Activated B cell treated with CpG ODN at 0.5 μM for 24 hours (primary cell): ENCODE measurements around the gene ZNF157. TPM values are rescaled to one million over a fixed set of nuclear protein-coding genes. Genes with fewer than 3 reads are reported as not detected.

ENCODE experiments used
- ATAC-seq: fragments of 200-7000 bp; cut with Tn5 transposase; one replicate; pipeline ENCODE4 v1.10.0; 2021; ENCODE audit warnings: low read depth, mild to moderate bottlenecking, moderate library complexity
- CTCF ChIA-PET: fragments of 350-600 bp; sonication (Branson Sonifier 250); formaldehyde crosslinking; loops from one replicate; lab custom pipeline; 2021; ENCODE audit warnings: antibody characterized with exemption; lab: Charles Lee
- POLR2A ChIA-PET: fragments of 350-600 bp; sonication (Branson Sonifier 250); formaldehyde crosslinking; loops from one replicate; lab custom pipeline; 2021; ENCODE audit warnings: antibody characterized with exemption; lab: Charles Lee
- DNase-seq: peaks from one replicate; pipeline ENCODE4 v3.0.0; 2022
- H3K27ac Mint-ChIP-seq: one replicate; pipeline ENCODE4 v1.8.0; 2020; ENCODE audit warnings: mixed read lengths
- H3K27me3 Mint-ChIP-seq: one replicate; pipeline ENCODE4 v1.8.0; 2021; ENCODE audit warnings: mixed read lengths
- H3K36me3 Mint-ChIP-seq: one replicate; pipeline ENCODE4 v1.8.0; 2021; ENCODE audit warnings: low read depth, mixed read lengths
- H3K4me1 Mint-ChIP-seq: one replicate; pipeline ENCODE4 v1.8.0; 2021; ENCODE audit warnings: mixed read lengths
- H3K4me3 Mint-ChIP-seq: one replicate; pipeline ENCODE4 v1.8.0; 2020; ENCODE audit warnings: mild to moderate bottlenecking, mixed read lengths
- H3K9me3 Mint-ChIP-seq: one replicate; pipeline ENCODE4 v1.8.0; 2020; ENCODE audit warnings: mixed read lengths
- CTCF ChIP-seq: fragments of 200-600 bp; IDR thresholded peaks from one replicate; pipeline ENCODE4 v1.8.0; 2022; ENCODE audit warnings: antibody characterized with exemption, mild to moderate bottlenecking
- intact Hi-C: fragments of 100-400 bp; cut with micrococcal nuclease; formaldehyde crosslinking; loops from one replicate; pipeline ENCODE4 v1.15.1; 2024
- total RNA-seq: library from RNA; stranded (reverse); gene quantifications from 2 replicates; pipeline ENCODE4 v1.2.3, GENCODE V29; 2022

Gene ZNF157
- total RNA-seq, 1 donor from 2014 or later, result 1.2 TPM

GRCh38 chrX:47358387-47359065 is 11.9 kb upstream of the ZNF157 start:
- POLR2A ChIA-PET, result no interaction called here

GRCh38 chrX:47360423-47361179 is 9.8 kb upstream of the ZNF157 start:
- no peak overlapping the region for H3K27ac Mint-ChIP-seq

More at GRCh38 chrX:47358387-47359065, 11.9 kb upstream of the ZNF157 start:
- CTCF ChIA-PET, result no interaction called here
- DNase-seq (no peak), ATAC-seq (no peak)
- intact Hi-C loops, result no loop called here
- Mint-ChIP-seq H3K27ac (peak overlapping the region; percentile 89), H3K4me1 (peaks cover 22% of the 10 kb centered on the region), H3K27me3 (no peaks in the 10 kb centered on the region), H3K36me3 (no peaks in the 10 kb centered on the region), H3K9me3 (no peaks in the 10 kb centered on the region), H3K4me3 (peak overlapping the region; percentile 66)
- no peak for TF ChIP-seq CTCF

GRCh38 chrX:47361538-47362511 is 8.6 kb upstream of the ZNF157 start:
- peak overlapping the region; percentile 87 for H3K4me3 Mint-ChIP-seq
- H3K9me3 Mint-ChIP-seq, result no peaks in the 10 kb centered on the region
- ChIA-PET POLR2A (interaction anchor here (0.6 to 3.3 kb wide), 8 partner anchors 129 to 1315 kb away, joined by 3 to 22 read pairs (median 4); partner anchors contain the start of genes CDK16, NDUFB11, RBM10 and USP11), CTCF (interaction anchor here (0.7 to 2.4 kb wide), 3 partner anchors 23 to 162 kb away, joined by 3 to 8 read pairs (median 4); partner anchors contain the start of gene CDK16)
- intact Hi-C loops, result loop anchor here (1.0 to 10.0 kb wide), 6 partner anchors 47 to 293 kb away; partner anchors contain the start of genes ARAF, CDK16, ELK1 and UBA1
- peaks cover 31% of the 10 kb centered on the region for H3K4me1 Mint-ChIP-seq
- TF ChIP-seq CTCF, result no peak
- H3K36me3 Mint-ChIP-seq, result no peaks in the 10 kb centered on the region
- peak overlapping the region; percentile 97 for H3K27ac Mint-ChIP-seq
- no peaks in the 10 kb centered on the region for H3K27me3 Mint-ChIP-seq
- ATAC-seq (peak; percentile 79), DNase-seq (peak; percentile 51)

More at GRCh38 chrX:47360423-47361179, 9.8 kb upstream of the ZNF157 start:
- no peaks in the 10 kb centered on the region for H3K9me3 Mint-ChIP-seq
- no peak for ATAC-seq
- TF ChIP-seq CTCF, result no peak
- POLR2A ChIA-PET, result interaction anchor here (2.4 to 3.3 kb wide), 2 partner anchors 128 to 143 kb away, joined by 20 to 22 read pairs; partner anchors contain the start of genes CDK16 and USP11
- no peaks in the 10 kb centered on the region for H3K36me3 Mint-ChIP-seq
- intact Hi-C loops, result loop anchor here (10.0 kb wide), 2 partner anchors 46 to 294 kb away; partner anchors contain the start of genes ELK1 and UXT
- H3K4me1 Mint-ChIP-seq, result peaks cover 22% of the 10 kb centered on the region
- no peak overlapping the region for H3K4me3 Mint-ChIP-seq
- CTCF ChIA-PET, result interaction anchor here (2.4 kb wide), 1 partner anchor 24 kb away, joined by 8 read pairs; no protein-coding TSS in a partner anchor
- no peak for DNase-seq
- H3K27me3 Mint-ChIP-seq, result no peaks in the 10 kb centered on the region

- H3K9me3 Mint-ChIP-seq, result no peaks in the 10 kb centered on the region
- POLR2A ChIA-PET, result interaction anchor here (1.5 kb wide), 1 partner anchor 176 kb away, joined by 3 read pairs; no protein-coding TSS in a partner anchor
These were observed 4.2 kb upstream of the ZNF157 start for GRCh38 chrX:47366041-47366722.

More at GRCh38 chrX:47366041-47366722, 4.2 kb upstream of the ZNF157 start:
- Mint-ChIP-seq H3K27ac (peak overlapping the region; percentile 94), H3K4me3 (peak overlapping the region; percentile 94), H3K36me3 (no peaks in the 10 kb centered on the region), H3K27me3 (no peaks in the 10 kb centered on the region), H3K4me1 (peaks cover 25% of the 10 kb centered on the region)
- CTCF ChIA-PET, result no interaction called here
- ATAC-seq, result peak; percentile 51
- peak; percentile 50 for DNase-seq
- TF ChIP-seq CTCF, result no peak
- intact Hi-C loops, result loop anchor here (1.0 to 10.0 kb wide), 7 partner anchors 14 to 289 kb away; partner anchors contain the start of genes ELK1, NDUFB11, RBM10 and USP11
